Ascending aorta (tissue), 2 donors: Measurements from ENCODE around the gene GGCX. TPM values are rescaled to one million over a fixed set of nuclear protein-coding genes. Genes with fewer than 3 reads are reported as not detected.
A peak's percentile ranks its signal among the peaks of the same experiment; 100 is the strongest.

Source experiments
- DNase-seq, 2 donors: peaks; one replicate each; pipeline ENCODE4 v3.0.0-alpha.2; 2019; ENCODE audit warnings: low spot score in 2 of 2
- H3K27ac ChIP-seq, 2 donors: fragments of 200-600 bp; sonication (generic); one replicate each; pipeline ENCODE4 v1.5.1; 2016 to 2017; ENCODE audit warnings: mild to moderate bottlenecking in 1 of 2
- H3K27me3 ChIP-seq: fragments of 200-600 bp; sonication (generic); one replicate; pipeline ENCODE4 v1.5.1; 2017
- H3K36me3 ChIP-seq, 2 donors: fragments of 200-600 bp; sonication (generic); one replicate each; pipeline ENCODE4 v1.5.1; 2016
- H3K4me1 ChIP-seq, 2 donors: fragments of 200-600 bp; sonication (generic); one replicate each; pipeline ENCODE4 v1.5.1; 2016 to 2017; ENCODE audit warnings: mild to moderate bottlenecking in 1 of 2
- H3K4me3 ChIP-seq, 2 donors: fragments of 200-600 bp; sonication (generic); one replicate each; pipeline ENCODE4 v1.5.1; 2016 to 2017; ENCODE audit warnings: mild to moderate bottlenecking in 1 of 2
- H3K9me3 ChIP-seq, 2 donors: fragments of 200-600 bp; sonication (generic); one replicate each; pipeline ENCODE4 v1.5.1; 2016
- CTCF ChIP-seq, 3 experiments: fragments of 200-600 bp in 2 of 3; fragments of 450-650 bp in 1 of 3; sonication (generic) in 2 of 3; IDR thresholded peaks; one replicate each; pipeline ENCODE4 v1.5.1; 2016 to 2019; ENCODE audit warnings: antibody characterized with exemption in 3 of 3, mild to moderate bottlenecking in 1 of 3, moderate library complexity in 1 of 3
- intact Hi-C: fragments of 100-400 bp; cut with DNase I; formaldehyde crosslinking; loops from one replicate; pipeline ENCODE4 v1.15.1; 2023
- total RNA-seq: library from RNA; depleted of rRNA; stranded (reverse); fragments of >200 nt; gene quantifications from one replicate; pipeline ENCODE4 v1.1.0, GENCODE V29; 2016

Gene GGCX
- total RNA-seq, 1 donor from 2014 or later, result 31.9 TPM

- peaks cover 3 to 44% of the 10 kb centered on the region in 2 donors for H3K4me1 ChIP-seq
- H3K27ac ChIP-seq, result peak overlapping the region; percentile 84 to 95
- H3K4me3 ChIP-seq, result peak overlapping the region; percentile 61 to 74
- intact Hi-C loops, result loop anchor here (1.0 to 2.0 kb wide), 3 partner anchors 17 to 31 kb away; partner anchors contain the start of genes GGCX, TMEM150A and USP39
- H3K36me3 ChIP-seq, result no peaks in the 10 kb centered on the region
- no peaks in the 10 kb centered on the region for H3K9me3 ChIP-seq
- H3K27me3 ChIP-seq, result no peaks in the 10 kb centered on the region
- no peak for TF ChIP-seq CTCF (IDR thresholded peaks at IDR 0.05)
- no peak for DNase-seq
Observed at GRCh38 chr2:85585781-85586105, 24.4 kb upstream of the GGCX start.

- Histone ChIP-seq H3K4me1 (peaks cover 0 to 39% of the 10 kb centered on the region in 2 donors), H3K27ac (peak overlapping the region; percentile 84 to 95), H3K9me3 (no peaks in the 10 kb centered on the region), H3K27me3 (no peaks in the 10 kb centered on the region), H3K4me3 (peak overlapping the region; percentile 61 to 74), H3K36me3 (no peaks in the 10 kb centered on the region)
- intact Hi-C loops, result loop anchor here (1.0 to 2.0 kb wide), 3 partner anchors 17 to 32 kb away; partner anchors contain the start of genes GGCX, TMEM150A and USP39
- DNase-seq, result peak in 1 of 2 donors; percentile 81
- no peak for TF ChIP-seq CTCF (IDR thresholded peaks at IDR 0.05)
Observed at GRCh38 chr2:85584857-85585780, 23.8 kb upstream of the GGCX start.

- intact Hi-C loops, result loop anchor here (2.0 kb wide), 2 partner anchors 24 to 32 kb away; partner anchors contain the start of genes GGCX and USP39
- Histone ChIP-seq H3K4me1 (peaks cover 0 to 32% of the 10 kb centered on the region in 2 donors), H3K36me3 (no peaks in the 10 kb centered on the region), H3K27ac (peak within 1 kb of the TSS; percentile 84 to 95), H3K27me3 (no peaks in the 10 kb centered on the region), H3K9me3 (no peaks in the 10 kb centered on the region), H3K4me3 (peak within 1 kb of the TSS; percentile 61 to 74)
- TF ChIP-seq CTCF (IDR thresholded peaks at IDR 0.05), result no peak
- no peak for DNase-seq
Observed at GRCh38 chr2:85584354-85584856, 23.1 kb upstream of the GGCX start, which contains the start of gene VAMP5. VAMP5 (plus strand) TSS chr2:85584431; CDS start chr2:85584491, 60 bp downstream.

- Histone ChIP-seq H3K9me3 (no peaks in the 10 kb centered on the region), H3K4me3 (peak overlapping the region; percentile 61 to 74), H3K27ac (peak overlapping the region; percentile 84 to 95), H3K27me3 (no peaks in the 10 kb centered on the region), H3K36me3 (no peaks in the 10 kb centered on the region), H3K4me1 (peaks cover 0 to 26% of the 10 kb centered on the region in 2 donors)
- TF ChIP-seq CTCF (IDR thresholded peaks at IDR 0.05), result no peak
- intact Hi-C loops, result loop anchor here (2.0 kb wide), 2 partner anchors 23 to 33 kb away; partner anchors contain the start of genes GGCX and USP39
- no peak for DNase-seq
Observed at GRCh38 chr2:85583667-85584353, 22.5 kb upstream of the GGCX start.

GRCh38 chr2:85582492-85582891, 21.2 kb upstream of the GGCX start:
- Histone ChIP-seq H3K36me3 (no peaks in the 10 kb centered on the region), H3K4me1 (peaks cover 0 to 20% of the 10 kb centered on the region in 2 donors), H3K27ac (no peak overlapping the region), H3K27me3 (no peaks in the 10 kb centered on the region), H3K4me3 (no peak overlapping the region), H3K9me3 (no peaks in the 10 kb centered on the region)
- intact Hi-C loops, result no loop called here
- TF ChIP-seq CTCF (IDR thresholded peaks at IDR 0.05), result no peak
- DNase-seq, result no peak
